GM12878 (cell line): ENCODE measurements around the gene ARHGAP6. TPM values are rescaled to one million over a fixed set of nuclear protein-coding genes. Genes with fewer than 3 reads are reported as not detected.

Experiments used
- ATAC-seq: fragments of 200-7000 bp; cut with Tn5 transposase; 3 replicates; pipeline ENCODE4 v1.9.1; 2020; ENCODE audit warnings: mild to moderate bottlenecking, moderate library complexity
- BruUV-seq: library from RNA; stranded (reverse); fragments of 400-500 nt; replicated peaks from 2 replicates; lab custom pipeline; 2021; lab: Mats Ljungman, UMichigan
- CTCF ChIA-PET: fragments of 300-600 bp; sonication (Branson Sonifier 250); formaldehyde crosslinking; extraction: SDS; loops from one replicate; lab custom pipeline; 2021; ENCODE audit warnings: inconsistent platforms; lab: Yijun Ruan, JAX
- POLR2A ChIA-PET: fragments of 350-600 bp; formaldehyde crosslinking; extraction: SDS; loops from one replicate; lab custom pipeline; 2021; ENCODE audit warnings: inconsistent platforms; lab: Charles Lee
- RAD21 ChIA-PET: fragments of 300-600 bp; sonication (Branson Sonifier 250); formaldehyde crosslinking; loops from one replicate; lab custom pipeline; 2023; ENCODE audit warnings: antibody characterized with exemption; ENCODE audit not compliant: unreplicated experiment; lab: Charles Lee
- SMC1A ChIA-PET: fragments of 300-600 bp; sonication (Branson Sonifier 250); formaldehyde crosslinking; loops from one replicate; lab custom pipeline; 2023; ENCODE audit not compliant: unreplicated experiment, uncharacterized antibody; lab: Charles Lee
- DNase-seq: peaks from one replicate; pipeline ENCODE4 v3.0.0-alpha.2; 2011; ENCODE audit warnings: low read depth, low spot score
- FAIRE-seq: peaks from 3 replicates; lab custom pipeline; 2011; peaks lifted over from hg19 to GRCh38; lab: Jason Lieb, UNC
- H2AFZ ChIP-seq: 2 replicates; pipeline ENCODE4 v1.6.0; 2011; ENCODE audit warnings: low read depth, low read length, control low read depth; ENCODE audit not compliant: control insufficient read depth
- H3K27ac ChIP-seq: 2 replicates; pipeline ENCODE4 v1.5.1; 2011; ENCODE audit warnings: control low read depth; ENCODE audit not compliant: control insufficient read depth, insufficient read depth
- H3K27me3 ChIP-seq, 2 experiments: replicated peaks in 1 of 2; 2 replicates each; pipeline versions ENCODE4 v1.6.0 to v1.6.1; 2011; ENCODE audit warnings: low read length in 1 of 2; ENCODE audit not compliant: control insufficient read depth in 2 of 2, insufficient read depth in 2 of 2
- H3K36me3 ChIP-seq, 2 experiments: 2 replicates each; pipeline ENCODE4 v1.5.1; 2011; ENCODE audit warnings: low read length in 1 of 2; ENCODE audit not compliant: control insufficient read depth in 2 of 2, insufficient read depth in 2 of 2
- H3K4me1 ChIP-seq: 2 replicates; pipeline ENCODE4 v1.6.1; 2011; ENCODE audit warnings: mild to moderate bottlenecking, low read length, moderate library complexity, mixed read lengths; ENCODE audit not compliant: control insufficient read depth, insufficient read depth
- H3K4me2 ChIP-seq: 2 replicates; pipeline ENCODE4 v1.6.0; 2011; ENCODE audit warnings: control low read depth; ENCODE audit not compliant: control insufficient read depth, insufficient read depth
- H3K4me3 ChIP-seq: fragments of 200-600 bp; sonication (generic); 2 replicates; pipeline ENCODE4 v1.5.1; 2016
- H3K79me2 ChIP-seq: 2 replicates; pipeline ENCODE4 v1.6.0; 2011; ENCODE audit warnings: low read length; ENCODE audit not compliant: control insufficient read depth, insufficient read depth
- H3K9ac ChIP-seq: 2 replicates; pipeline ENCODE4 v1.8.0; 2011; ENCODE audit warnings: low read length, control low read depth, mixed read lengths; ENCODE audit not compliant: control insufficient read depth, insufficient read depth
- H3K9me3 ChIP-seq: replicated peaks from 3 replicates; pipeline ENCODE4 v1.5.1; 2011; ENCODE audit warnings: mild to moderate bottlenecking, low read length; ENCODE audit not compliant: control insufficient read depth, insufficient read depth
- H4K20me1 ChIP-seq: 2 replicates; pipeline ENCODE4 v1.6.0; 2011; ENCODE audit not compliant: control insufficient read depth, insufficient read depth
- CTCF ChIP-seq, 3 experiments: IDR thresholded peaks in 2 of 3; conservative IDR thresholded peaks in 1 of 3; 2 replicates each; pipeline ENCODE4 v1.5.1; 2011; ENCODE audit warnings: low read depth in 3 of 3, low read length in 3 of 3, mild to moderate bottlenecking in 3 of 3, control low read depth in 2 of 3, moderate library complexity in 2 of 3, inconsistent platforms in 1 of 3, mixed read lengths in 1 of 3; ENCODE audit not compliant: control insufficient read depth in 2 of 3, insufficient read depth in 1 of 3; ENCODE audit errors: extremely low read depth in 1 of 3
- EED ChIP-seq: sonication (generic); IDR thresholded peaks from 2 replicates; pipeline ENCODE4 v1.6.1; 2016; ENCODE audit warnings: antibody characterized with exemption, low read depth
- IKZF1 ChIP-seq: fragments of 450-650 bp; conservative IDR thresholded peaks from 2 replicates; pipeline ENCODE4 v1.6.1; 2017; ENCODE audit warnings: antibody characterized with exemption, mild to moderate bottlenecking
- MLLT1 ChIP-seq: fragments of 450-650 bp; IDR thresholded peaks from 2 replicates; pipeline ENCODE4 v1.6.1; 2016; ENCODE audit warnings: mild to moderate bottlenecking
- MTA3 ChIP-seq: IDR thresholded peaks from 2 replicates; pipeline ENCODE4 v1.6.1; 2012; ENCODE audit warnings: low read length, inconsistent platforms, borderline replicate concordance
- SPI1 ChIP-seq: IDR thresholded peaks from 2 replicates; pipeline ENCODE4 v1.6.1; 2011; ENCODE audit warnings: low read depth, mild to moderate bottlenecking, low read length, moderate library complexity, borderline replicate concordance; ENCODE audit not compliant: insufficient read depth
- WGBS: methylation state at CpG from one replicate; pipeline ENCODE4 v1.1.6; 2016; ENCODE audit warnings: low lambda C conversion rate; ENCODE audit not compliant: insufficient replicate concordance, insufficient coverage; ENCODE audit errors: missing lambda C conversion rate; 5-methylcytosine and 5-hydroxymethylcytosine counted together
- in situ Hi-C: fragments of 300-500 bp; cut with MboI; formaldehyde crosslinking; loops from 9 replicates; pipeline ENCODE4 v1.14.3; 2018; ENCODE audit warnings: mixed read lengths
- intact Hi-C: fragments of 100-400 bp; cut with micrococcal nuclease; formaldehyde crosslinking; loops from one replicate; pipeline ENCODE4 v1.14.2; 2022; ENCODE audit not compliant: unreplicated experiment
- polyA plus RNA-seq, 11 experiments: library from polyadenylated mRNA; depleted of rRNA in 4 of 11; unstranded in 6 of 11; stranded (reverse) in 5 of 11; fragments of >200 nt; fragmentation: Nextera tagmentation in 4 of 11; fragmentation: Illumina TruSeq in 1 of 11; extraction: Ambion mirVana in 4 of 11; extraction: Trizol in 1 of 11; gene quantifications; 1 replicate in 1 of 11; 2 replicates in 10 of 11; pipeline versions ENCODE4 v1.2.1 to v1.2.3, GENCODE V29; 2011 to 2016; ENCODE audit warnings: inconsistent platforms in 2 of 11, missing spikeins in 2 of 11, low read depth in 1 of 11
- total RNA-seq, 4 experiments: library from RNA; depleted of rRNA in 3 of 4; stranded (reverse); fragments of >200 nt in 3 of 4; fragmentation: Illumina TruSeq in 1 of 4; extraction: Trizol in 1 of 4; gene quantifications; 2 replicates each; pipeline versions ENCODE4 v1.2.1 to v1.2.3, GENCODE V29; 2013 to 2021

The ARHGAP6 gene
- total and polyA plus RNA-seq, 10 of the 15 experiments (the other 5 are each of a cell fraction or from before 2014, with no cell fraction given) = 0.20 to 1.8 (median 0.76) TPM

GRCh38 chrX:11351375-11352295, 314.1 kb downstream of the ARHGAP6 start:
- DNase-seq (no peak), FAIRE-seq (peak; percentile 66), ATAC-seq (peak; percentile 63)
- 27% methylated on average over 11 of the region's 11 CpGs for WGBS
- SMC1A ChIA-PET = interaction anchor here (1.4 kb wide), 2 partner anchors 10 to 118 kb away, joined by 3 to 5 read pairs; no protein-coding TSS in a partner anchor
- CTCF ChIA-PET = no interaction called here
- Histone ChIP-seq H3K36me3 (no peaks in the 10 kb centered on the region), H3K9me3 (no peaks in the 10 kb centered on the region), H3K79me2 (no peaks in the 10 kb centered on the region), H3K4me1 (peaks cover 6% of the 10 kb centered on the region; the same call in 1 of the 2 replicates), H2AFZ (no peak overlapping the region), H4K20me1 (no peaks in the 10 kb centered on the region), H3K4me3 (no peak overlapping the region), H3K9ac (no peak overlapping the region), H3K4me2 (no peak overlapping the region), H3K27ac (no peak overlapping the region), H3K27me3 (no peaks in the 10 kb centered on the region)
- in situ Hi-C loops (no loop called here), intact Hi-C loops (no loop called here)
- 0 out of 2 replicates have a peak, but pooled peaks have one; percentile 37 for TF ChIP-seq IKZF1
- TF ChIP-seq MLLT1 = no peak
- no peak for TF ChIP-seq MTA3
- TF ChIP-seq SPI1 = peak; percentile 86
- TF ChIP-seq EED = 0 out of 2 replicates have a peak, but pooled peaks have one; percentile 12
- no peak for TF ChIP-seq CTCF (IDR thresholded peaks at IDR 0.05 in 2 of 3, conservative IDR thresholded peaks at IDR 0.05 in 1 of 3; ENCODE audit: control insufficient read depth in 2 of 3, extremely low read depth in 1 of 3, insufficient read depth in 1 of 3, low read depth in 3 of 3, low read length in 3 of 3)
- POLR2A ChIA-PET = no interaction called here
- BruUV-seq = no TSS peak
- RAD21 ChIA-PET = no interaction called here
